NCI-H82 (cell line): ENCODE data around the gene WFDC1.

Experiments used
- DNase-seq: peaks from one replicate; lab custom pipeline; 2025; lab: John Stamatoyannopoulos, UW

WFDC1 gene

GRCh38 chr16:84378099-84378498 lies 83.4 kb downstream of the WFDC1 start:
- no peak for DNase-seq

GRCh38 chr16:84378567-84378966 lies 83.9 kb downstream of the WFDC1 start:
- DNase-seq: no peak

- peak; percentile 15 for DNase-seq
These were observed 84.5 kb downstream of the WFDC1 start for GRCh38 chr16:84379008-84379708.
